NCI-H82 (cell line): ENCODE results near the gene EPHA6.
A peak's percentile ranks its signal among the peaks of the same experiment; 100 is the strongest.

Experiments
- DNase-seq: peaks from one replicate; lab custom pipeline; 2025; lab: John Stamatoyannopoulos, UW

Gene EPHA6

GRCh38 chr3:97646932-97647331 lies 832.5 kb downstream of the EPHA6 start:
- DNase-seq, result peak; percentile 50

- DNase-seq, result peak; percentile 80
Observed at GRCh38 chr3:97647441-97647982, 833.1 kb downstream of the EPHA6 start.

GRCh38 chr3:97655971-97656370 lies 841.6 kb downstream of the EPHA6 start:
- DNase-seq, result no peak

- DNase-seq, result no peak
Observed at GRCh38 chr3:97656638-97657037, 842.2 kb downstream of the EPHA6 start.

- DNase-seq, result peak; percentile 86
Observed at GRCh38 chr3:97658668-97659285, 844.4 kb downstream of the EPHA6 start.

- no peak for DNase-seq
Observed at GRCh38 chr3:97662264-97662663, 847.9 kb downstream of the EPHA6 start.

GRCh38 chr3:97662762-97663161 lies 848.4 kb downstream of the EPHA6 start:
- no peak for DNase-seq

GRCh38 chr3:97665896-97666295 lies 851.5 kb downstream of the EPHA6 start:
- no peak for DNase-seq

GRCh38 chr3:97670952-97671351 lies 856.6 kb downstream of the EPHA6 start:
- DNase-seq, result peak; percentile 17

- no peak for DNase-seq
Observed at GRCh38 chr3:97673357-97673997, 859.1 kb downstream of the EPHA6 start.

- no peak for DNase-seq
Observed at GRCh38 chr3:97674461-97674860, 860.1 kb downstream of the EPHA6 start.

- DNase-seq, result no peak
Observed at GRCh38 chr3:97680210-97680609, 865.8 kb downstream of the EPHA6 start.

GRCh38 chr3:97680696-97681095 lies 866.3 kb downstream of the EPHA6 start:
- no peak for DNase-seq

- no peak for DNase-seq
Observed at GRCh38 chr3:97684490-97684889, 870.1 kb downstream of the EPHA6 start.

GRCh38 chr3:97686258-97686657 lies 871.9 kb downstream of the EPHA6 start:
- no peak for DNase-seq

GRCh38 chr3:97687734-97688133 lies 873.3 kb downstream of the EPHA6 start:
- no peak for DNase-seq

- DNase-seq, result no peak
Observed at GRCh38 chr3:97689111-97689510, 874.7 kb downstream of the EPHA6 start.

- DNase-seq, result no peak
Observed at GRCh38 chr3:97689962-97690361, 875.6 kb downstream of the EPHA6 start.

GRCh38 chr3:97691354-97691753 lies 877.0 kb downstream of the EPHA6 start:
- DNase-seq, result no peak

- DNase-seq, result no peak
Observed at GRCh38 chr3:97692389-97692788, 878.0 kb downstream of the EPHA6 start.

GRCh38 chr3:97692831-97693230 lies 878.4 kb downstream of the EPHA6 start:
- no peak for DNase-seq

GRCh38 chr3:97694876-97695275 lies 880.5 kb downstream of the EPHA6 start:
- DNase-seq, result no peak

- DNase-seq, result no peak
Observed at GRCh38 chr3:97698691-97699090, 884.3 kb downstream of the EPHA6 start.

- no peak for DNase-seq
Observed at GRCh38 chr3:97699889-97700288, 885.5 kb downstream of the EPHA6 start.
